PC-3 (cell line): Measurements from ENCODE around the gene RANBP3. TPM values are rescaled to one million over a fixed set of nuclear protein-coding genes. Genes with fewer than 3 reads are reported as not detected.

ENCODE experiments used
- ATAC-seq: fragments of 200-7000 bp; cut with Tn5 transposase; 2 replicates; pipeline ENCODE4 v1.9.1; 2020; ENCODE audit warnings: mild to moderate bottlenecking, moderate library complexity
- BruUV-seq: library from RNA; stranded (reverse); fragments of 400-500 nt; replicated peaks from 2 replicates; lab custom pipeline; 2021; lab: Mats Ljungman, UMichigan
- CTCF ChIA-PET: fragments of 300-600 bp; sonication (Branson Sonifier 250); formaldehyde crosslinking; loops from one replicate; lab custom pipeline; 2022; ENCODE audit warnings: antibody characterized with exemption; lab: Charles Lee
- POLR2A ChIA-PET: fragments of 300-600 bp; sonication (Branson Sonifier 250); formaldehyde crosslinking; loops from one replicate; lab custom pipeline; 2022; ENCODE audit warnings: antibody characterized with exemption; ENCODE audit not compliant: unreplicated experiment; lab: Charles Lee
- DNase-seq: peaks from one replicate; pipeline ENCODE4 v3.0.0-alpha.2; 2015
- H2AFZ ChIP-seq: fragments of 300-600 bp; sonication (generic); 2 replicates; pipeline ENCODE4 v1.6.0; 2016; ENCODE audit warnings: antibody characterized with exemption, low read length
- H3F3A ChIP-seq: fragments of 300-600 bp; sonication (generic); one replicate; pipeline ENCODE4 v1.6.0; 2017; ENCODE audit warnings: antibody characterized with exemption, low read length, control low read depth, mild to moderate bottlenecking; ENCODE audit not compliant: unreplicated experiment
- H3K27ac ChIP-seq: fragments of 300-600 bp; sonication (generic); 2 replicates; pipeline ENCODE4 v1.5.1; 2016; ENCODE audit warnings: mild to moderate bottlenecking, low read length
- H3K27me3 ChIP-seq: fragments of 300-600 bp; sonication (generic); 2 replicates; pipeline ENCODE4 v1.6.1; 2016; ENCODE audit warnings: low read length, mixed read lengths
- H3K36me3 ChIP-seq: fragments of 300-600 bp; sonication (generic); 2 replicates; pipeline ENCODE4 v1.6.1; 2016; ENCODE audit warnings: low read depth, mixed run types, low read length, mixed read lengths
- H3K4me1 ChIP-seq: fragments of 300-600 bp; sonication (generic); 2 replicates; pipeline ENCODE4 v1.5.1; 2016; ENCODE audit warnings: low read length; ENCODE audit not compliant: insufficient read depth
- H3K4me2 ChIP-seq: fragments of 300-600 bp; sonication (generic); 2 replicates; pipeline ENCODE4 v1.6.0; 2016; ENCODE audit warnings: low read length
- H3K4me3 ChIP-seq: fragments of 300-600 bp; sonication (generic); 2 replicates; pipeline ENCODE4 v1.5.1; 2016; ENCODE audit warnings: mild to moderate bottlenecking, low read length, mixed read lengths
- H3K79me2 ChIP-seq: fragments of 300-600 bp; sonication (generic); 2 replicates; pipeline ENCODE4 v1.6.1; 2017; ENCODE audit warnings: low read length, mixed read lengths
- H3K9ac ChIP-seq: fragments of 300-600 bp; sonication (generic); 2 replicates; pipeline ENCODE4 v1.6.0; 2016; ENCODE audit warnings: mild to moderate bottlenecking, low read length
- H3K9me2 ChIP-seq: fragments of 300-600 bp; sonication (generic); replicated peaks from 2 replicates; pipeline ENCODE4 v1.6.1; 2016; ENCODE audit warnings: mixed run types, low read length, mixed read lengths
- H3K9me3 ChIP-seq: fragments of 300-600 bp; sonication (generic); 2 replicates; pipeline ENCODE4 v1.6.1; 2016; ENCODE audit warnings: low read length, mixed read lengths
- H4K20me1 ChIP-seq: fragments of 300-600 bp; sonication (generic); 2 replicates; pipeline ENCODE4 v1.6.1; 2016; ENCODE audit warnings: low read length, mixed read lengths
- EZH2 ChIP-seq: fragments of 300-600 bp; sonication (generic); IDR thresholded peaks from one replicate; pipeline ENCODE4 v1.6.1; 2017; ENCODE audit warnings: antibody characterized with exemption, mild to moderate bottlenecking, low read length; ENCODE audit not compliant: unreplicated experiment
- EZH2phosphoT487 ChIP-seq: fragments of 300-600 bp; sonication (generic); IDR thresholded peaks from 2 replicates; pipeline ENCODE4 v1.6.1; 2018; ENCODE audit warnings: mild to moderate bottlenecking, antibody characterized with exemption, low read length, borderline replicate concordance
- intact Hi-C: fragments of 100-400 bp; cut with micrococcal nuclease; formaldehyde crosslinking; loops from 2 replicates; pipeline ENCODE4 v1.9.0; 2023
- total RNA-seq: library from RNA; depleted of rRNA; stranded (reverse); fragments of >200 nt; gene quantifications from 2 replicates; pipeline ENCODE4 v1.2.3, GENCODE V29; 2014
- TF ChIP-seq, protein P1 (sequence below): fragments of 300-600 bp; sonication (generic); conservative IDR thresholded peaks from 2 replicates; pipeline ENCODE4 v1.5.1; 2017; ENCODE audit warnings: antibody characterized with exemption, low read depth, mild to moderate bottlenecking, low read length

The RANBP3 gene
- total RNA-seq, 1 experiment from 2014 or later: 114 TPM

DNA sequence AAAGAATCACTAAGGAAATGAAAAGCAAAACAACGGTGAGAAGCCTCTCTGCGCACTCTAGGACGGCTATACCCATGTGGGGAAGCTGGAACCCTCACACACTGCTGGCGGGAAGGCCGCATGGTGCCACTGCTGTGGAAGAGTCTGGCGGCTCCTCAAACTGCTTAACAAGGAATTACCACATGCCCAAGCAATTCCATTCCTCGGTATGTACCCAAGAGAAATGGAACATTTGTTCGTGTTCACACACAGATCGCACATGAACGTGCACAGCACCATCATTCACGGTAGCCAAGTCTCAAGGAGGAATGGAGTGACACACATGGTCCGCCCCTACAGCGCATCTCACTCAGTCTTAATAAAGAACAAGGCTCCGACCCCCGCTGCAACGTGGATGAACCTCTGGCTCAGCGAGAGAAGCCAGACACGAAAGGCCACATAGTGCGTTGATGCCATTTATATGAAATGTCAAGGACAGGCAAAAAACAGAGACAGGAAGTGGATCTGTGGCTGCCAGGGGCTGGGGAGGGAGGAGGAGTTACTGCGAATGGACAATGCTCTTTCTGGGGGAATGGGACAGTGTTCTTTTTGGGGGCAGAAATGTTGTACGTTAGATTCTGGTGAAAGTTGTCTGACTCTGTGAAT lies 56.3 kb downstream of the RANBP3 start:
- Histone ChIP-seq H4K20me1 (no peaks in the 10 kb centered on the region), H3K36me3 (peaks cover 64% of the 10 kb centered on the region), H3K27me3 (no peaks in the 10 kb centered on the region), H3K27ac (no peak overlapping the region), H3F3A (no peaks in the 10 kb centered on the region), H3K4me3 (no peak overlapping the region), H3K9me3 (no peaks in the 10 kb centered on the region), H3K9me2 (no peaks in the 10 kb centered on the region), H3K4me2 (no peak overlapping the region), H3K4me1 (no peaks in the 10 kb centered on the region), H3K79me2 (no peaks in the 10 kb centered on the region), H2AFZ (no peak overlapping the region), H3K9ac (no peak overlapping the region)
- TF ChIP-seq EZH2phosphoT487 (no peak), EZH2 (no peak)
- TF ChIP-seq, protein P1, sequence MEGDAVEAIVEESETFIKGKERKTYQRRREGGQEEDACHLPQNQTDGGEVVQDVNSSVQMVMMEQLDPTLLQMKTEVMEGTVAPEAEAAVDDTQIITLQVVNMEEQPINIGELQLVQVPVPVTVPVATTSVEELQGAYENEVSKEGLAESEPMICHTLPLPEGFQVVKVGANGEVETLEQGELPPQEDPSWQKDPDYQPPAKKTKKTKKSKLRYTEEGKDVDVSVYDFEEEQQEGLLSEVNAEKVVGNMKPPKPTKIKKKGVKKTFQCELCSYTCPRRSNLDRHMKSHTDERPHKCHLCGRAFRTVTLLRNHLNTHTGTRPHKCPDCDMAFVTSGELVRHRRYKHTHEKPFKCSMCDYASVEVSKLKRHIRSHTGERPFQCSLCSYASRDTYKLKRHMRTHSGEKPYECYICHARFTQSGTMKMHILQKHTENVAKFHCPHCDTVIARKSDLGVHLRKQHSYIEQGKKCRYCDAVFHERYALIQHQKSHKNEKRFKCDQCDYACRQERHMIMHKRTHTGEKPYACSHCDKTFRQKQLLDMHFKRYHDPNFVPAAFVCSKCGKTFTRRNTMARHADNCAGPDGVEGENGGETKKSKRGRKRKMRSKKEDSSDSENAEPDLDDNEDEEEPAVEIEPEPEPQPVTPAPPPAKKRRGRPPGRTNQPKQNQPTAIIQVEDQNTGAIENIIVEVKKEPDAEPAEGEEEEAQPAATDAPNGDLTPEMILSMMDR: no peak
- ATAC-seq (no peak), DNase-seq (no peak)
- CTCF ChIA-PET: no interaction called here
- intact Hi-C loops: no loop called here
- TSS peak; percentile 6 for BruUV-seq
- POLR2A ChIA-PET: no interaction called here

DNA sequence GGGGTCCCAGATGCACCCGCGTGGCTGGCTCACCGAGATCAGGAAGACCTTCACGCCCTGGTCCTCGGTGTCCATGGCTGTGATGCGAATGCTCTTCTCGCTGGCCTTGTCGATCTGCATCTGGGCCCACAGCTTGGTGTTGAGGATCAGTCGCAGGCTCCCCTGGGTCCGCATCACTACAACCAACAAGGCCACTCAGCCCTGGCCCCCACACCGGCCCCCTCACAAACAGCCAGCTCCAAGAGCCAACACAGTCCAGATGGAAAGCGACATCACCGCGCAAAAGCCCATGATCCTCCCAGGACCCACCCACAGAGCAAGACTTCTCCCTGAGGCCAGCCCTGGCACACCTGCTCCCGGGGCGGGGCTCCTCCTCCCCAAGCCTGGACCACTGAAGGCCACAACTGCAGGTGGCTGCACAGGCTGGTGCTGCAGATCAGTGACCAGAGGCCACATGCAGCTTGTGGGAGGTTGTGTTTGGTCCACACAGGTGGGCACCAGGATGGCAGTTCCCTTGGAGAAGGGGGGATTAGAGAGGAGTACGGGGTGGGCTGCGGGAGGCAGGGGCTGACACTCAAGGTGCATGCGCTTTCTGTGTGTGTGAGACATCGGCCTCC lies 59.4 kb downstream of the RANBP3 start:
- Histone ChIP-seq H2AFZ (no peak overlapping the region), H3K27me3 (no peaks in the 10 kb centered on the region), H3K9me2 (no peaks in the 10 kb centered on the region), H3K36me3 (peaks cover 43% of the 10 kb centered on the region), H4K20me1 (no peaks in the 10 kb centered on the region), H3K4me1 (peaks cover 28% of the 10 kb centered on the region), H3K79me2 (0 out of 2 replicates have a peak, but pooled peaks cover 5% of the 10 kb centered on the region), H3K4me2 (no peak overlapping the region), H3K4me3 (no peak overlapping the region), H3K9ac (no peak overlapping the region), H3K9me3 (no peaks in the 10 kb centered on the region), H3K27ac (no peak overlapping the region), H3F3A (no peaks in the 10 kb centered on the region)
- no peak for TF ChIP-seq EZH2phosphoT487
- TF ChIP-seq, protein P1: no peak
- TF ChIP-seq EZH2: no peak
- no TSS peak for BruUV-seq
- DNase-seq (no peak), ATAC-seq (no peak)
- ChIA-PET CTCF (no interaction called here), POLR2A (no interaction called here)
- intact Hi-C loops: no loop called here
